HPDE6-E6E7 (cell line): ENCODE results near the gene SENP1.
"Not testable (repeated sequence)": the region's sequence is repeated elsewhere in the genome, so short reads cannot be mapped to it uniquely, and the experiment has no call there.

ENCODE experiments used
- DNase-seq: peaks from one replicate; pipeline ENCODE4 v3.0.0; 2011; ENCODE audit warnings: missing footprints; ENCODE audit errors: extremely low spot score

Gene SENP1

GRCh38 chr12:48111312-48111693 is 5.4 kb upstream of the SENP1 start:
- not testable (repeated sequence) for DNase-seq

- no peak for DNase-seq
Measured at GRCh38 chr12:48110691-48111311, 4.9 kb upstream of the SENP1 start.

- no peak for DNase-seq
Measured at GRCh38 chr12:48109424-48109823, 3.5 kb upstream of the SENP1 start.

- no peak for DNase-seq
Measured at GRCh38 chr12:48106681-48107613, 1.1 kb upstream of the SENP1 start.

GRCh38 chr12:48105321-48105866 is 485 bp downstream of the SENP1 start:
- DNase-seq = peak; percentile 44

- DNase-seq = peak; percentile 39
Measured at GRCh38 chr12:48104531-48104930, 1.3 kb downstream of the SENP1 start.

- DNase-seq = no peak
Measured at GRCh38 chr12:48092611-48093010, 13.3 kb downstream of the SENP1 start.

GRCh38 chr12:48086327-48086726 is 19.6 kb downstream of the SENP1 start:
- no peak for DNase-seq

GRCh38 chr12:48084841-48085460 is 20.9 kb downstream of the SENP1 start:
- DNase-seq = no peak

GRCh38 chr12:48084066-48084465 is 21.8 kb downstream of the SENP1 start:
- no peak for DNase-seq

- DNase-seq = no peak
Measured at GRCh38 chr12:48080821-48081220, 25.1 kb downstream of the SENP1 start.

GRCh38 chr12:48080285-48080684 is 25.6 kb downstream of the SENP1 start:
- DNase-seq = no peak

GRCh38 chr12:48078901-48079300 is 27.0 kb downstream of the SENP1 start:
- no peak for DNase-seq

- no peak for DNase-seq
Measured at GRCh38 chr12:48077111-48077510, 28.8 kb downstream of the SENP1 start.

GRCh38 chr12:48075832-48076231 is 30.0 kb downstream of the SENP1 start:
- no peak for DNase-seq

GRCh38 chr12:48074266-48074665 is 31.6 kb downstream of the SENP1 start:
- DNase-seq = no peak

GRCh38 chr12:48072266-48072665 is 33.6 kb downstream of the SENP1 start:
- no peak for DNase-seq

GRCh38 chr12:48071808-48072207 is 34.1 kb downstream of the SENP1 start:
- DNase-seq = no peak

GRCh38 chr12:48070731-48071130 is 35.1 kb downstream of the SENP1 start:
- DNase-seq = no peak

GRCh38 chr12:48070033-48070432 is 35.8 kb downstream of the SENP1 start:
- no peak for DNase-seq

- DNase-seq = peak; percentile 16
Measured at GRCh38 chr12:48069241-48069640, 36.6 kb downstream of the SENP1 start.

GRCh38 chr12:48068457-48068856 is 37.4 kb downstream of the SENP1 start:
- DNase-seq = no peak
